HG03558 (cell line): ENCODE results near the gene MED29.

Experiments
- ATAC-seq: cut with Tn5 transposase; IDR thresholded peaks from one replicate; pipeline ENCODE4 v1.9.1; 2021; ENCODE audit warnings: moderate number of reproducible peaks; ENCODE audit not compliant: unreplicated experiment; ENCODE audit errors: extremely low read depth

MED29 gene

DNA sequence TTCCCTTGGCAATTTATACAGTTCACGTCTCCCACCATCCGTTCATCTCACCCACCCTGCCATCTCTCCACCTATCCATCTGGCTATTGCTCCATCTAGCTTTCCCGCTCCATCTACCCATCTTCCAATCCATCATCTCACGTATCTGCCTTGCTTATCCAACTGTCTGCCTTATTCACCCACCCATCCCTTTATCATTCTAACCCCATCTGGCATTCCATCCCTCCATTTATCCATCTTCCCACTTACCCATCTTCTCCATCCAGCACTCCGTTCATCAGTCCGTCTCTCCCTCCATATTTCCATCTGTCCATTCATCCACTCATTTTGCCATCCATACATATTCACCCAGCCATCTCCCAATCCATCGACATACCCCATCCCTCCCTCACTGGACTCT, 34.6 kb downstream of the MED29 start:
- no peak for ATAC-seq

DNA sequence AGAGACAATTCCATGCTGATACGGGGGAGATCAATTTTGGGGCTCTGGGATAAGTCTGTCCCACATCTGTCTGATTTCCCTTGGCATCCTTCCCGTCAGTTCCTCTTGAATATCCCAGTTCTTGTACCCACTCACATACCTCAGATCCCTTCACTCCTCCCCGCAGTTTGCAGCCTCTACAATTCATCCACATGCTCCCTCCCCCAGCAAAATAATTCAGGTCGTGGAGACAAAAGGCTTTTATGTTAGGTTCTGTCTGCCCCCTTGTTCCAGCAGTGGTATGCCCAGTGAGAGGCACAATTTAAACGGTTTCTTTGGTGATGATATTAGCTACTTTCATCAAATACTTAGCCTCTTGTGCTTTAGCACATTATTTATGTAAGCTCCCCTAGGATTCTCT, 35.0 kb downstream of the MED29 start:
- ATAC-seq, result no peak

DNA sequence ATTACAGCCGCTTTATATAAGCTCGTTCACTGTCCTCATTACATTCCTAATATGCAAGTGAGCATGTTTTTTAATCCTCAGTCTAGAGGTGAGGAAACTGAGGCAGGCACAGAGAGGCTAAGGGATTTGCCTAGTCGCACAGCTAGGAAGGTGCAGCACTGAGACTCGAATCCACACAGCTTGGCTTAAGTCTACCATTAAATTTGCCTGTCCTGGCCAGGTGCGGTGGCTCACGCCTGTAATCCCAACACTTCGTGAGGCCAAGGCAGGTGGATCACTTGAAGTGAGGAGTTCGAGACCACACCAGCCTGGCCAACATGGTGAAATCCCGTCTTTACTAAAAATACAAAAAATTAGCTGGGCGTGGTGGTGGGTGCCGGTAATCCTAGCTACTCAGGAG, 36.5 kb downstream of the MED29 start:
- ATAC-seq, result no peak

- ATAC-seq, result no peak
Observed at GRCh38 chr19:39428283-39429112, 37.3 kb downstream of the MED29 start.

DNA sequence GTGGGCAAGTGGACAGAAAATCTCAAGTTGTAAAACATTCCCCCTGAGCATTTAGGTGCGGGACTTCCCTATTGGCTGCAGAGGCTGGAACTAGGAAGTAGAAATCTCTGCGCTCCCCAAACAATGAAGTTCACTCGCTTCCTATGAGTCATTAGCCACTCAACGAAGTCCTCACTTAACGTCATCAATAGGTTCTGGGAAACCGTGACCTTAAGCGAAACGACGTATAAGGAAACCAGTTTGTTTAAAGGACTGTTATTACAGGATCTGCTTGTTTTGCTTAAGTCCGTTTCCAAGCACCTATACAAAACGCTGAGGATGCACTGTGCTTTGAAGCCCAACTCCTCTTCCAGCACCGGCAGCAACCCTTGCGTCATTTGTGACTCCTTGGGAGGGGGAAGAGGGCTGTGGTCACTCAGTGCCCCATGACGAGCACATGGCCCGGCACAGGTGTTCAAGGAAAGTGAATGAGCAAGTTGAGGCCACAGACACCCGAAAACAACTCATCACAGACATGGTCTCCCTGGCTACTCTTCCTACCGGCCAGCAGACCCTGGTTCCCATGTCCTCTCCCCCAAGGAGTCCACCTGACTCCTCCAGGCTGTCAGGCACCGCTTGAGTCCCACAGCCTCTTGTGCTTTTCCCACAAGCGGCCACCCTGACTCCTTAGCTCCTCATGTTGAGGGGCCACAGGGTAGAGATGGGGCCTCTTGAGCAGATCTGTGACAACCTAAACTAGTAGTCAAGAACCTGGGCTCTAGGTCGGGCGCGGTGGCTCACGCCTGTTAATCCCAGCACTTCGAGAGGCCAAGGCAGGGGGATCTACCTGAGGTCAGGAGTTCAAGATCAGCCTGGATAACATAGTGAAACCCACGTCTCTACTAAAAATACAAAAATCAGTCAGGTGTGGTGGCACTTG, 39.8 kb downstream of the MED29 start:
- ATAC-seq, result no peak

DNA sequence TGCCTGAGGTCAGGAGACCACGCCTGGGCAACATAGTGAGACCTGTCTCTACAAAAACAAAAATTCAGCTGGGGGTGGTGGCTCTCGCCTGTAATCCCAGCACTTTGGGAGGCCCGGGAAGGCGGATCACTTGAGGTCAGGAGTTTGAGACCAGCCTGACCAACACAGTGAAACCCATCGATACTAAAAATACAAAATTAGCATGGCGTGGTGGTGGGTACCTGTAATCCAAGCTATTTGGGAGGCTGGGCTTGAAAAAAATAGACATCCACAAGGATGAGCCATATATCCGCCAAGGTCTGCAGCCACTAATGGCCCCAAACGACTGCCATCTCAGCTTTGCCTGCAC, 41.5 kb downstream of the MED29 start:
- no peak for ATAC-seq

DNA sequence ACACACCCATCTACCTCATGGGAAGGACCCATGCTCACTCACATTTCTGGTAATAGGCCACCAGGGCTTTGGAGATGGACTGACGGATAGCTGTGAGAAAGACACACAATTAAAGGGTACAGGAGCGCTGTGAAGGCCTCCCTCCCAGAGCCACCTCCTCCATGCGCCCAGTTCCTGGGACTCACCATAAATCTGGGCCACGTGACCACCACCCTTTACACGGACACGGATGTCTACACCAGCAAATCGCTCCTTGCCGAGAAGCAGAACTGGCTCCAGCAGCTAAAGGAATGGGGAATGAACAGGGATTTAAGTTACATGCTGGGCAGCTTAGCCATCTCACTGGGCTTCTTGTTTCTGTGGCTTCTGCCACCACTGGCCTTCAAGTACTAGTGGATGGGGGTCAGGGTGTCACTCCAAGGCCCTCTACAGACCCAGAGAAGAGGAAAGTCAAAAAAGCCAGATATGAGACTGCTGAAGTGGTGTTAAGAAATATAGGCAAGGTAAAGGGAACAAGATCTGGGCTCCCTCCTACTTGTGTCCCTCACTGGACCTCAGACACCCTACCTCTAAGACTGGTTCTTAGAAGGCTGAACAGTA, 42.4 kb downstream of the MED29 start:
- ATAC-seq, result no peak

GRCh38 chr19:39434123-39435076, 43.2 kb downstream of the MED29 start:
- no peak for ATAC-seq

DNA sequence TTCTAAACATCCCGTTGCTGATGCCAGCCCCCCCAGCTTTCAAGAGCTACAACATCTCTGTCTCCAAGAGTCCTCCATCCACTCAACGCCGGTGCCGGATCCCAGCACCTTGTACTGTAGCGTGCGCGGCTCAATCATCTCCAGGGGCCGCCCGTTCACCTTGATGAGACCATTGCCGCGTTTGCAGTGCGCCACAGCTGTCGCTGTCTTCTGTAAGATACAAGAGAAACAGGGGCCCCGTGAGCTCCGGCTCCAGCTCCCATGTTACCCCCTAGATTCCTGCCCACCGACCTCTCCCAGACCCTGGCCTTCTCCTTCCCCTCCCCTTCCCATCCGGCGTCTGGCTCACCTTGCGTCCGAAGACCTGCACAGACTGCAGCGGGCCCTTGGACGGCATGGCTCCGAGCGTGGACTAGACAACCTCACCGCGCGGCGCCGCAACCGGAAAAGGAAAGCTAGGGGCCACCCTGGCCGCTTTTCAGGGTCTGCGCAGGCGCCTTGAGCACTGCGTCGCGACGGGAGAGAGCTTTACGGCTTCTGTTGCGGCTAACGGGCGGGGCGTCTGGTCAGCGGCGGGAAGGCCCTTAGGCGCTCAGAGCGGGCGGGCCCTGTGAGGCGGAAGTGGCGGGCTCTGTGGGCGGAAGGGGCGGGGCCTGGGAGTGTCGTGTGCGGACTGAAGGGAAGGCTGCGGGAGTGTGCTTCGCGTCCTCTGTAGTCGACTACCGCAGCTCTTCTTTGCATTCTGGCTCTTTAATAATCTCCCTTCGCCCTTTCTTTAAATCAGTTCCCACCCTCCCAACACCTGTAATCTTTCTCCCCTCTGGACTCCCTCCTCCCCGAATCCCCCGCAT, 44.5 kb downstream of the MED29 start, which contains the start of gene RPS16:
Gene RPS16 (minus strand): TSS at position 451 of the 851 bp plus-strand sequence. CDS start 54 bp downstream, at position 397.
- ATAC-seq, result no peak

- ATAC-seq, result no peak
Observed at GRCh38 chr19:39436350-39436716, 45.2 kb downstream of the MED29 start.

DNA sequence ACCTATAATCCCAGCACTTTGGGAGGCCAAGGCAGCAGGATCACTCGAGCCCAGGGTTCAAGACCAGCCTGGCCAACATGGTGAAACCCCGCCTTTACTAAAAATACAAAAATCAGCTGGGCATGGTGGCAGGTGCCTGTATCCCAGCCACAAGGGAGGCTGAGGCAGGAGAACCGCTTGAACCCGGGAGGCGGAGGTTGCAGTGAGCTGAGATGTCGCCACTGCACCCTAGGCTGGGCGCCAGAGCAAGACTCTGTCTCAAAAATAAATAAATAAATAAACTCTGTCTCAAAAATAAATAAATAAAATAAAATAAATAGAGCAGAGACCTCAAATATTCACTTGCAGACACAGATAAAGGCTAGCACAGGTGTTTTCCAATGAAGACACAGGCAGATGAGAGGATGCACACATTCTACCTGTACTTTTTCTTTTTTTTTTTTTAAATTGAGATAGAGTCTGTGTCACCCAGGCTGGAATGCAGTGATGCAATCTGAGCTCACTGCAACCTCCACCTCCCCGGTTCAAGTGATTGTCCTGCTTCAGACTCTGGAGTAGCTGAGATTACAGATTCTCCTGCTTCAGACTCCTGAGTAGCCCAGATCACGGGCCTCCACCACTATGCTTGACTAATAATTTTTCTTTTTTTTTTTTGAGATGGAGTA, 47.2 kb downstream of the MED29 start:
- ATAC-seq, result no peak

GRCh38 chr19:39444598-39445195, 53.5 kb downstream of the MED29 start:
- ATAC-seq, result no peak

- peak; percentile 66 for ATAC-seq
Observed at GRCh38 chr19:39445196-39446111, 54.3 kb downstream of the MED29 start, which contains the start of gene SUPT5H. TSS of gene SUPT5H (plus strand) at chr19:39445582. CDS start at chr19:39445891, 309 bp downstream.

DNA sequence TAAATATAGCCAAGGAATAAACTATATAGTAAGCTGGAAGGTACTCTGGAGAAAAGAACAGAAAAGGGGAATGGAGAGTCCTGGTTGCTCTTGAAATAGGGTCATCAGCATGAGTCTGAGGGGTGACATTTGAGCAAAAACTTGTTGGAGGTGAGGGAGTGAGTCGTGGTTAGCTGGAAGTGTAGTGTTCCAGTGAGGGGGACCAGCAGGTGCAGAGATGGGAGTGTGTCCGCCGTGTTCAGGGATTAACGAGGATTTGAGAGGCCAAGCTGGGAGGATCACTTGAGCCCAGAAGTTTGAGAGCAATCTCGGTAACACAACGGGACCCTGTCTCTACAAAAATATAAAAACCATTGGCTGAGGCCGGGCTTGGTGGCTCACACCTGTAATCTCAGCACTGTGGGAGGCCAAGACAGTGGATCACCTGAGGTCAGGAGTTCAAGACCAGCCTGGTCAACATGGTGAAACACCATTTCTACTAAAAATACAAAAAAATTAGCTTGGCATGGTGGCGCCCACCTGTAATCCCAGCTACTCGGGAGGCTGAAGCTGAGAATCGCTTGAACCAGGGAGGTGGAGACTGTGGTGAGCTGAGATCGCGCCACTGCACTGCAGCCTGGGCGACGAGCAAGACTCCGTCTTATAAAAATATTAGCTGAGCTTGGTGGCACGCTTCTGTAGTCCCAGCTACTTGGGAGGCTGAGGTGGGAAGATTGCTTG, 55.3 kb downstream of the MED29 start:
- ATAC-seq, result no peak

DNA sequence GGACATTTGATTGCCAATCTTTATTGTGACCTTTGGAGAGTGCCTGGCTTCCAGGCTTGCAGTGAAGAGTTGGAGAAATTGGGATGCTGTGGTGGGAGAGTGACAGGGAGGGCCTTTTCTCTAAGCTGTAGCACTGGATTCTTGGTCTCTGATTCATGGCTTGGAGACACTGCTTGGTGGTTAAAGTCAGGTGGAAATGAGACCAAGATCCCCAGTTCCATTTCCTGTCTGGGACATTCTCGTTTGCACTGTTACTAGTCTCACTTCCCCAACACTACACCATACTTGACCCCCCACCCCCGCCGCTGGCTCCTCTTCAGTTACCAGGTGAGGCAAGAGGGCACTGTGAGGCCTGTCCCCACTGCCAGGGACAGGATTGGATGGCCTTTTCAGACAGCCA, 57.1 kb downstream of the MED29 start:
- no peak for ATAC-seq

DNA sequence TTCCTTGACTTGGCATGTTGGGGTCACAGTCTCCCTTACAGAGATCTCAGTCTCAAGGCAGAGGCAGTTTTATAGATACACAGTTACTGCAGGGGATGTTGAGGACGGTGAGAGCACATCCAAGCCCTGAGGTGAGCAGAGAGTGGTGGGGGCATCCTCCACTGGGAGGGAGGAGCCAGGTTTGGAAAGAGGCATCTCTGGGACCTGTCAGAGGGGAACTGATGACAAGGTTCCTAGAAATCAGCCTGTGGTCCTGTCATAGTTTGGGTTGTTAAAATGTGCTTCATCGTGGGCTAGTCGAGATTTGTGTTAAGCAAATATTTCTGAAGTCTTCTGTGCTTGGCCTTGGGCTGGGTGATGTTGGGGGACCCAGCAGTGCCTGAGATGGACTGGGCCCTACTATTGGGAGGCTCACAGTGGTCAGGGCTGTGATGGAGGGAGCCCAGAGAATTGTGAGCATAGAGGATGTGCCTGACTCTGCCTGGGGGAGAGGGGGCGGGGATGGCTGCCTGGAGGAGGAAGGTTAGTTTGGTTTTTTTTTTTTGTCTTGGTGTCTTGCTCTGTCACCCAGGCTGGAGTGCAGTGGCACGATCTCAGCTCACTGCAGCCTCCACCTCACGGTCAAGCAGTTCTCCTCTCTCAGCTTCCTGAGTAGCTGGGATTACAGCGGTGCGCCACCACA, 58.1 kb downstream of the MED29 start:
- ATAC-seq, result no peak
